Astrocyte of the cerebellum (primary cell): ENCODE measurements around the gene OAS1.
"Not testable (repeated sequence)": the region's sequence is repeated elsewhere in the genome, so short reads cannot be mapped to it uniquely, and the experiment has no call there.

Experiments used
- DNase-seq: peaks from one replicate; pipeline ENCODE4 v3.0.0-alpha.2; 2011; ENCODE audit warnings: low read depth
- H3K4me3 ChIP-seq: 2 replicates; pipeline ENCODE4 v1.5.1; 2011; ENCODE audit warnings: mild to moderate bottlenecking, low read depth, low read length, moderate library complexity
- in situ Hi-C: cut with HindIII; loops from 2 replicates; pipeline ENCODE4 v1.10.0; 2017; ENCODE audit warnings: low sequenced_read_pairs
- TF ChIP-seq, protein P1 (sequence below): IDR thresholded peaks from 2 replicates; pipeline ENCODE4 v1.5.1; 2012; ENCODE audit warnings: low read length, low read depth, moderate library complexity, mild to moderate bottlenecking; ENCODE audit errors: missing control alignments

Gene OAS1

DNA sequence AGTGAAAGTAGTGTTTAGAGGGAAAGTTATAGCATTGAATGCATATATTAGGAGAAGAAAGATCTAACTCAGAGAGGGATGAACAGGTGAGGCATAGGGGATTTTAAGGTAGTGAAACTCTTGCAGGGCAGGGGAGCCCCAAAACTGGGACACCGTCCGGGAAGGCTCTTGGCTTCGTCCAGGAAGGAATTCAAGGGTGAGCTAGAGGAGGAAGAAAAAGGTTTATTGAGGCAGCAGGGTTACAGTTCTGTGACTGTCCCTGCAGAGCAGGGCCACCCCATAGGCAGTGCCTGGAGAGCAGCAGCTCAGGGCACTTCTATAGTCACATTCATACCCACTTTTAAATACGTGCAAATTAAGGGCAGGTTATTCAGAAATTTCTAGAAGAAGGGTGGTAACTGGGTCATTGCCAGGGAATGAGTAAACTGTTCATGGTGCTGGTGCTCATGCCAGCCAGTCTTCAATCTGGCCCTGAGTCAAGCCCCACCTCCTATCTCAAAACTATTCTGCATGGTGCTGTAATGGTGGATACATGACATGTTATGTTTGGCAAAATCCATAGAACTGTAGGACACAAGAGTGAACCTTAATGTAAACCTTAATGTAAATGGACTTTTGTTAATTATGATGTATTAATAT lies 1.2 kb upstream of the OAS1 start:
- no peak overlapping the region for H3K4me3 ChIP-seq
- in situ Hi-C loops, result no loop called here
- TF ChIP-seq, protein P1, sequence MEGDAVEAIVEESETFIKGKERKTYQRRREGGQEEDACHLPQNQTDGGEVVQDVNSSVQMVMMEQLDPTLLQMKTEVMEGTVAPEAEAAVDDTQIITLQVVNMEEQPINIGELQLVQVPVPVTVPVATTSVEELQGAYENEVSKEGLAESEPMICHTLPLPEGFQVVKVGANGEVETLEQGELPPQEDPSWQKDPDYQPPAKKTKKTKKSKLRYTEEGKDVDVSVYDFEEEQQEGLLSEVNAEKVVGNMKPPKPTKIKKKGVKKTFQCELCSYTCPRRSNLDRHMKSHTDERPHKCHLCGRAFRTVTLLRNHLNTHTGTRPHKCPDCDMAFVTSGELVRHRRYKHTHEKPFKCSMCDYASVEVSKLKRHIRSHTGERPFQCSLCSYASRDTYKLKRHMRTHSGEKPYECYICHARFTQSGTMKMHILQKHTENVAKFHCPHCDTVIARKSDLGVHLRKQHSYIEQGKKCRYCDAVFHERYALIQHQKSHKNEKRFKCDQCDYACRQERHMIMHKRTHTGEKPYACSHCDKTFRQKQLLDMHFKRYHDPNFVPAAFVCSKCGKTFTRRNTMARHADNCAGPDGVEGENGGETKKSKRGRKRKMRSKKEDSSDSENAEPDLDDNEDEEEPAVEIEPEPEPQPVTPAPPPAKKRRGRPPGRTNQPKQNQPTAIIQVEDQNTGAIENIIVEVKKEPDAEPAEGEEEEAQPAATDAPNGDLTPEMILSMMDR, result no peak
- DNase-seq, result no peak

DNA sequence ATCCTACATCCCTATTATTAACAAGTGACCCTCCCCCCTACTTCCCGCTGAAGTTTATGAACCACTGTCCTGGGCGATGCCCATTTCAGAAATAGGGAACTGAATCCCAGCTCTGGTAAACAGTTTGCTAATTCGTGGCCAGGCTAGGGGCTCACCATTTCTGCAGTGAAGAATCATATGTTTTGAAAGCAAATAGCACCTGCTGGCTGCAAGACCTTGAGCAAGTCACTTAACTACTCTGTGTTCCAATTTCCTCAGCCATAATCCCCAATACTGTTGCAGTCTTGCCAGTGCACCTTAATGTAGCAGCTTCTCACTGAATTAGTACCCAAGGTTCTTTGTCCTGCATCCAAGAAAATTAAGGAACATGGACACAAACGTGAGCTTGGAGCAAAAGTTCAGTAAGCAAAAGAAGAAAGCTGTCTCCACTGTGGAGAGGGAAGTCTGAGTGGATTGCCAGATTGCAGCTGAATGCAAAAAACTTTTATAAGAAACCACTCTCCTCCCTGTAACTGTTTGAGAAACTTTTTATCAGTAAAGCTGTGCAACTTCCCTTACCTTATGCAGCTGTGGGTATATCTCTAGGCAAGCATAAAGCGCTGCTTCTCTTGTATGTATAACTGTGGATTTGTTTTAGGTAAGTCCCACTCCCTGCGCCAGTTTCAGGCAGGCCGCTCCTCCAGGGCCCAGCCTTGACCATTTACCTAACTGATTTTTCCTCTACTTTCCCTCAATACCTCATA lies 824 bp downstream of the OAS1 start:
- H3K4me3 ChIP-seq, result no peak overlapping the region
- TF ChIP-seq, protein P1, result no peak
- no peak for DNase-seq
- in situ Hi-C loops, result no loop called here

DNA sequence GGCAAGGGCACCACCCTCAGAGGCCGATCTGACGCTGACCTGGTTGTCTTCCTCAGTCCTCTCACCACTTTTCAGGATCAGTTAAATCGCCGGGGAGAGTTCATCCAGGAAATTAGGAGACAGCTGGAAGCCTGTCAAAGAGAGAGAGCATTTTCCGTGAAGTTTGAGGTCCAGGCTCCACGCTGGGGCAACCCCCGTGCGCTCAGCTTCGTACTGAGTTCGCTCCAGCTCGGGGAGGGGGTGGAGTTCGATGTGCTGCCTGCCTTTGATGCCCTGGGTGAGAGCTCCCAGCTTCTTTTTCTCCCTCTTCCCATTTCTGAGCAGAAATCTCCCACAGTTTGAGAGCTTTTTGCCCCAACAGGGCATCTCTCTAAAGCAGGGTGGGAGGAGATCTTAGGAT lies 1.8 kb downstream of the OAS1 start:
- no peak overlapping the region for H3K4me3 ChIP-seq
- DNase-seq, result no peak
- in situ Hi-C loops, result no loop called here
- TF ChIP-seq, protein P1, result no peak

DNA sequence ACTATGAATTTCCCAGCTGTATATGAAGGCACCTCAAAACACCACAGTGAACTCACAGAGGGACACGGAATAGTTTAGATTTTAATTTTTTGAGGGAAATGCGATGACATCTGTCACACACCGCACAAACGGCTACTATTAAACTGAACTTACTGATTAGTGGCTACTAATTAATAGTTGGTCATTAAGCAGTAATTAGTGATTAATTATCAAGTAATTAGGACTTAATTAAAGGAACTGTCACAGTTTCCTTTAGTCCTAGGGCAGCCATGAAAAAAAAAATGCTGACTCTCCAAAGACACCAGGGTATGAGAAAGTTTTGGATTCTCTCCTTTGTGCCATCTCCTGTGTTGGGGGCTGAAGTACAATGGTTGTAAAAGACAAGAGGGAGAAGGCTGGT lies 2.9 kb downstream of the OAS1 start:
- in situ Hi-C loops, result no loop called here
- TF ChIP-seq, protein P1, result no peak
- no peak for DNase-seq
- H3K4me3 ChIP-seq, result no peak overlapping the region

DNA sequence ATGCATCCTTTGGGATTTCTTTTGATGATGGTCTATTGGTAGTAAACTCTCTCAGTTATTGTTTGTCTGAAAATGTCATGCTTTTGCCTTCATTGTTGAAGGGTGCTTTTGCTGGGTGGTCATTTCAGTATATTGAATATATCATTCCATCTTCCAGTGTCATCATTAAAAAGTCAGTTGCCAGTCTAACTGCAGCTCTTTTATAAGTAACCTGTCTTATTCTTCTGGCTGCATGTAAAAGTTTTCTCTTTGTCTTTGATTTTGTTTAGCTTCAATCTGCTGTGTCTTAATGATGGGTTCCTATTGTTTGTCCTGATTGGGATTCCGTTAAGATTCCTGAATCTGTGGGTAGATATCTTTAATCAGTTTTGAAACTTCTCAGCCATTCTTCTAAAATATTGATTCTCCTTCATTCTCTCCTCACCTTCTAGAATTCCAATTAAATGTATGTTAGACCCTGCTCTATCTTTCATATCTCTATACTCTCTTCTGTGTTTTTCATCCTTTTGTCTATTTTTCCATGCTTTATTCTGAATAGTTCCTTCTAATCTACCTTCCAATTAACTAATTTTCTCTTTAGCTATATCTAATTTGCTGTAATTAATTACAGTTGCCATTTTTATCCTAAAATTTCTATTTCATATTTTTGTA lies 6.4 kb downstream of the OAS1 start:
- no peak overlapping the region for H3K4me3 ChIP-seq
- TF ChIP-seq, protein P1, result no peak
- DNase-seq, result no peak
- in situ Hi-C loops, result no loop called here

DNA sequence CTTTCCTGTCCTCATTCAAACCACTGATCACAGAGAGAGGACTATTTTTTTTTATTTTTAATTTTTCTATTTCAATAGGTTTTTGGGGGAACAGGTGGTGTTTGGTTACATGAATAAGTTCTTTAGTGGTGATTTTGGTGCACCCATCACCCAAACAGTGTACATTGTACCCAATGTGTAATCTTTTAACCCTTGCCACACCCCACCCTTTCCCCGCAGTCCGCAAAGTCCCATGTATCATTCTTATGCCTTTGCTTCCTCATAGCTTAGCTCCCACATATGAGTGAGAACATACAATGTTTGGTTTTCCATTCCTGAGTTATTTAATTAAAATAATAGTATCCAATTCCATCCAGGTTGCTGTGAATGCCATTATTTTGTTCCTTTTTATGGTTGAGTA lies 7.1 kb downstream of the OAS1 start:
- H3K4me3 ChIP-seq, in situ Hi-C loops, DNase-seq: not testable (repeated sequence)

DNA sequence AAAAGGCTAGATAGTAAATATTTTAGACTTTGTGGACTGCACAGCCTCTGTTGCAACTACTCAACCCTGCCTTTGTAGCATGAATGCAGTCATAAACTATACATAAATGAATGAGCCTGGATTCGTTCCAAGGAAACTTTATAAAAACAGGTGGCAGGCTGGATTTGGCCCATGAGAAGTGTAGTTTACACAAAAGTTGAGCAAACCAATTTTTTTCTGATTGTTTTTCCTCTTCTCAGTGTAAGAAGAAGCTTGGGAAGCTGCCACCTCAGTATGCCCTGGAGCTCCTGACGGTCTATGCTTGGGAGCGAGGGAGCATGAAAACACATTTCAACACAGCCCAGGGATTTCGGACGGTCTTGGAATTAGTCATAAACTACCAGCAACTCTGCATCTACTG lies 9.5 kb downstream of the OAS1 start:
- in situ Hi-C loops, result no loop called here
- H3K4me3 ChIP-seq, result no peak overlapping the region
- TF ChIP-seq, protein P1, result no peak
- no peak for DNase-seq
